GM12874 (cell line): ENCODE data around the gene ZRANB1.

Source experiments
- TF ChIP-seq, protein P1 (sequence below): IDR thresholded peaks from 2 replicates; pipeline ENCODE4 v1.5.1; 2011; ENCODE audit warnings: low read depth, mild to moderate bottlenecking, control low read depth, low read length, moderate library complexity; ENCODE audit not compliant: insufficient read depth

ZRANB1 gene

DNA sequence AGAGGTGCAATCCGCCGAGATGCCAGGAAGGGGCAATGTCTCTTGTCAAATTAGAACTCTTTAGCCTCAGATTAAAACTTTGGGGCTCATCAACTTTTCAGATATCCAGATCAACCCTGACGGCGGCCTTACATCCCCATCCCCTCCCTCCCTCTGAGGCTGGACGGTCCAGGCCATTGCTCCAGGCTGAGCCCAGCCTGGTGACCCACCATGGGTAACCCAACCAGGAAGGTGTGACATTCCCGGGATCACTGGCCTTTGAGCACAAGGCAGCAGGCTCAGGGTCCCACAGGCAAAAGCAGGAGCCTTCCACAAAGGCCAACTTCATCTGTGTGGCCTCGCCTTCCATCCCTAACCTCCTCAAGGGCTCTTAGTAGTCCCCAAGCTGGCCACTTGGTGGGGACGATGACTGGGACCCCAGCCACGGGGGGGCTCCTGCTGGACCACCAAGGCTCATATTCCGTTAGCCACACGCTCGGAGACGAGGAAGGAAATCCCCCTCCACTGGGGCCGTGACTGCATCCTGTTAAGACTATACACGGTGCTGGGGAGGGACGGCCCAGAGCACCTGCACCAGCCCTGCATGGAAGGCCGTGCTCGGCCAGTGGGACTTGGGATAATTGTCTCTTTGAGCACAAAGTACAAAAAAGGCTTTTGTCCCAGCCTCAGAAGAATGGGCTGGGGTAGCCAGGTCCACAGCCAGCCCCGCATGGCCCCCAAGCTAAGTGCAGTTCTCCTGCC is 62.8 kb downstream of the ZRANB1 start:
- TF ChIP-seq, protein P1, sequence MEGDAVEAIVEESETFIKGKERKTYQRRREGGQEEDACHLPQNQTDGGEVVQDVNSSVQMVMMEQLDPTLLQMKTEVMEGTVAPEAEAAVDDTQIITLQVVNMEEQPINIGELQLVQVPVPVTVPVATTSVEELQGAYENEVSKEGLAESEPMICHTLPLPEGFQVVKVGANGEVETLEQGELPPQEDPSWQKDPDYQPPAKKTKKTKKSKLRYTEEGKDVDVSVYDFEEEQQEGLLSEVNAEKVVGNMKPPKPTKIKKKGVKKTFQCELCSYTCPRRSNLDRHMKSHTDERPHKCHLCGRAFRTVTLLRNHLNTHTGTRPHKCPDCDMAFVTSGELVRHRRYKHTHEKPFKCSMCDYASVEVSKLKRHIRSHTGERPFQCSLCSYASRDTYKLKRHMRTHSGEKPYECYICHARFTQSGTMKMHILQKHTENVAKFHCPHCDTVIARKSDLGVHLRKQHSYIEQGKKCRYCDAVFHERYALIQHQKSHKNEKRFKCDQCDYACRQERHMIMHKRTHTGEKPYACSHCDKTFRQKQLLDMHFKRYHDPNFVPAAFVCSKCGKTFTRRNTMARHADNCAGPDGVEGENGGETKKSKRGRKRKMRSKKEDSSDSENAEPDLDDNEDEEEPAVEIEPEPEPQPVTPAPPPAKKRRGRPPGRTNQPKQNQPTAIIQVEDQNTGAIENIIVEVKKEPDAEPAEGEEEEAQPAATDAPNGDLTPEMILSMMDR, result no peak

DNA sequence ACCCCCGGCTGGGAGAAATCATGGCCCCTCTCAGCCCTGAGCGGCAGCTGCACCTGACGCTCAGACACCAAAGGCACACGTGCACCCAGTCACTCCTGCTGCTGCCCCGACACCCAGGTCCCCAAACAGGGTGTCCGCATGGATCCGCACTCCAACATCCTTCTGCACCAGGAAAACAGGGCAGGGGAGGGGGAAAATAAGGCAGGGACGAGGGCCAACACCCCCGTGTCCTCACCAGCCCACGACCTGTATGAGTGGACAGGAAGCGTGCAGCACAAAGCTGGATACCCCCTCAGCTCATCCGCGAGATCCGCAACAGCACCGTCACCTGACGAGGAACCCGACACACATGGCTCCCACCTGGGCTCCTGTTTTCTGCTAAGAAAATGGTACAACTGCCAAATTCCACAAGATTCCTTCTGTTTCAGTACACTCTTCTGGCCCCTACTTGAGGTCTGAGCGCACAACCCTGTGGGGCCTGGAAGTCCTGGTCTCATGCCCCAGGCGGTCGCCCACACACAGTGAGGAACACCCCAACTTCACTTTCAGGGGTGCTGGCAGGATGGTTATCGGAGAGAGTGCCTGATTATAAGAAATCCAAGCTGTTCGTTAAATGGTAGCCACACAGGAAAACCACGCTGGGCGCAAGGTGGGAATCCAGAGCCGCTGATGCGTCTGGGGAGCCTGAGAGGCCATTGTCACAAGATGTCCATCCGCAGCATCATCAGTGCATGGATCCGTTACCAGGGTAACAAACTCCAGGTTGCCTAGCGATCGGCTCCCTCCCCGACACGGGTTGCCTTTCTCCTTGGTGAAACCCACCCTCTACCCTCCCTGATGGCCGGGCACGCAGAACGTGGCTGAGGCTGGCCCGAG is 63.6 kb downstream of the ZRANB1 start:
- TF ChIP-seq, protein P1, result no peak

DNA sequence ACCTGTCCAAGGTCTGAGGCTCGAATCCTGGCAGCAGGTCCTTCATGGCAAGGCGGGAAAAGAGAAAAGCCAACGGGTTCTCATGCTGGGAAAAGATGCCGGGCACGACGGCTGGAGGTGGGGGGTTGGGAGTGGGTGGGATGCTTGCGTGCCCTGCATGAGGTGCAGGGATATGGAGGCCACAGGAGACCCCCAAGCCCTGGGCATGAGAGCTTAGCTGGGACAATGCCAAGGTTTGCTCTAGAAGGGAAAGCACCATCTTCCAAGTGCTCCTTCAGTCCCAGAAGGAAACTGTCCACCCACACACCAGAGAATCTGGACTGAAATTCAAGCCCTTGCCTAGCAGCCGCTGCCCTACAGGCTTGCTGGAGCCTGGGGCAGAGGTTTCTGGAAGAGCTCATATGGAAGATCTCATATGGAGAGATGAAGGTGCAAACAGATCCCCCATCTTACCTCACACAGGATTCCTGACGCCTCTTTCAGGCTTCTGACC is 64.3 kb downstream of the ZRANB1 start:
- TF ChIP-seq, protein P1, result no peak

DNA sequence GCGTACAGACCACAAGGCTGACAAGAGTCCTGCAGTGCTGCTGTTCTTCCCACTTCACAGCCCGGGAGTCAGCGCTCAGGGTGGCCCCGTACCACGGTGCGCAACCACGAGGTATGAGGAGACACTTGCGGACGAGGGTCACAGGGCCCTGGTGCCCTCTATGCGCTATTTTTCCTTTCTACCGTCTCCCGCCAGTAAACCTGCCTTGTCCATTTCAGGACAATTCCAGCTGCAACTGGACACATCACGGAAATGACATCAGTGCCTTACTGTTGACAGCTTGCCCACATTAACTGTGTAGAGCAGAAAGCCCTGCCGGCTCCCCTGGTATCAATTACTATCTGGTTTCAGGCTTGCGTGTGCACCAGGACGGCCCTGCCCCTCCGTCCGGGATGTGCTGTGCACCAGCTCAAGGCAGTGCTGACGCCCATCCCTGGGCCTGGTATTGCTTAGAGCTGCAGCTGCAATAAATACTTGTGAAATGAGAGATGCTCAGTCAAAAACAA is 65.1 kb downstream of the ZRANB1 start:
- TF ChIP-seq, protein P1, result no peak

DNA sequence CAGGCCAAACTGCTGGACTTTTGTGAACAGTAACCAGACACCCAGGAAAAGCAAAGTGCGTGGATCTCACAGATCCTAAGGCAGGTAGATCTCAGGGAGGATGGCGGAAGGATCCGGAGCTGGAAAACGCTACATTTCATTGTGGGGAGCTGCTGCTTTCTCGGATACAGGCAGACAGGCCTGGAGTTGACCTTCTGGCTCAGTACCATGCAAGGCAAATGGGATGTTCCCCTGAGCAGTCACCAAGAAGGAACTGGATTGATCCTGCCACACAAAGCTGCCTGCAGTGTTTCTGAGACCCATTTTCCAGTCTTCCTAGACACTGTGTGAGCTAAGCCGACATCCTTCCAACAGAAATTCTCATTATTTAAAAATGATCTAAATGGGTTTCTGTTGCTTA is 65.5 kb downstream of the ZRANB1 start:
- TF ChIP-seq, protein P1, result no peak

DNA sequence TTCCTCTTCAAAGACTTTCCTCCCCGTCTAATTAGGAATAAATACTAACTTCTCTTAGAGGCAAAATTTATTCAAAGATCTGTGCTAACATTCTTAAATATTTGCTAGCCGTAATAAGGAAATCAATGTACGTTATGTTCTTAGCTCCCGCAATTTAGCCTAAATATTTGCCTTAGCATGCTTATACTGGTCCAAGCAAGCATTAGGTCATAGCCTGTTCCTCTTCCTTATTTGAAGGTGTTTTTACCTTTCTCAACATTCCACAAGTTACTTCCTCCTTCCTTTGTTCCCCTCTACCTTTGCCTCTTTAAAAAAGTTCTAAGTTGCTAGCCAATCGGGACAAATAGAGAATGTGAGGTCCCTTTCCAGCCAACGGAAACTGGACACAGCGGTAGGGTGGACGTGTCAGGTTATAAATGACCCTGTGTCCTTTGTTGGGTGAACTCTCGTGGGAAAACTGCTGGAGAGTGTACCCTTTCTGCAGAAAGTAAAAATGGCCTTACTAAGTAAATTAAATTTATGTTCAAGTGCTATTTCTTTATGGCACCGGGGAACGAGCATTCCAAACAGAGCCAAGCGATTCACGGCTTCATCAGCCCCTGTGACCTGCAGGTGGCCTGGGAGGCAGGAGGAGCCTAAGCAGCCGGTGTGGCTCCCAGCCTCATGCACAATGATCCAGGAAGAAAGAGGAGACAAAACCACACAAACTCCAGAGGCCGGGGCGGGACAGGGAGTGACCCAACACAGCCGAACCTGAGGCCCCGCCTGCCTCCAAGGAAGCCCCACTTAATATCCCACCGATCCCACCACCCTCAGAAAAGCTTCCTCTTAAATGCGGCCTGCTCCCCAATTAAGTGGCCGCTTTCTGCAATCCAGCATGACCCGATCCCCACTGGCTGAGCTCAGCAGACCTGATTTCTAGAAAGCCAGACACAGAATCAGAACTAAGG is 67.0 kb downstream of the ZRANB1 start:
- TF ChIP-seq, protein P1, result no peak
